ENCODE measurements around the gene MGLL. TPM values are rescaled to one million over a fixed set of nuclear protein-coding genes. Genes with fewer than 3 reads are reported as not detected.

Gene MGLL
- total and polyA plus RNA-seq, 8 donors = 8.6 to 318 (median 16.0) TPM

DNA sequence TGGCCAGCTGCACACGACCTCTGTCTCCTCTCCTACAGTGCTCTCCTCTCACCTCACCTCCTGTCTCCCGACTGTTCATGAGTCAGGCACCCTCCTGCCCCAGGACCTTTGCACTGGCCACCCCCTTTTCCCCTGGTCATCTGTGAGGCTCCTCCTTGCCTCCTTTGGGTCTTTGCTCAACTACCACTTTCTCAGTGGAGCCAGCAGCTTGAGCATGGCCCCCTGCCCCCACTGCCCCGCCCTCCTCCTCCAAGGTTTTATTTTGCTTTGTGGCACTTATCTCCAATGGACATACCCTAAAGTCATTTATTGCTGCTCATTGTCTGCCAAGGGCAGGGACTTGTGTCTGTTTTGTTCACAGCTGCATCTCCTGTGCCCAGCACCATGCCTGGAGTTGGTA lies 64.3 kb downstream of the MGLL start:
- Histone ChIP-seq H3K9me3 (no peaks in the 10 kb centered on the region), H3K4me3 (no peak overlapping the region), H3K27ac (no peak overlapping the region), H3K27me3 (no peaks in the 10 kb centered on the region), H3K4me1 (peaks cover 20 to 49% of the 10 kb centered on the region in 2 donors), H3K36me3 (peaks cover 0 to 12% of the 10 kb centered on the region in 2 donors)
- intact Hi-C loops (cut with DNase I) = no loop called here
- DNase-seq (peak in 1 of 4 donors; percentile 27), ATAC-seq (no peak)
- TF ChIP-seq, protein P1, sequence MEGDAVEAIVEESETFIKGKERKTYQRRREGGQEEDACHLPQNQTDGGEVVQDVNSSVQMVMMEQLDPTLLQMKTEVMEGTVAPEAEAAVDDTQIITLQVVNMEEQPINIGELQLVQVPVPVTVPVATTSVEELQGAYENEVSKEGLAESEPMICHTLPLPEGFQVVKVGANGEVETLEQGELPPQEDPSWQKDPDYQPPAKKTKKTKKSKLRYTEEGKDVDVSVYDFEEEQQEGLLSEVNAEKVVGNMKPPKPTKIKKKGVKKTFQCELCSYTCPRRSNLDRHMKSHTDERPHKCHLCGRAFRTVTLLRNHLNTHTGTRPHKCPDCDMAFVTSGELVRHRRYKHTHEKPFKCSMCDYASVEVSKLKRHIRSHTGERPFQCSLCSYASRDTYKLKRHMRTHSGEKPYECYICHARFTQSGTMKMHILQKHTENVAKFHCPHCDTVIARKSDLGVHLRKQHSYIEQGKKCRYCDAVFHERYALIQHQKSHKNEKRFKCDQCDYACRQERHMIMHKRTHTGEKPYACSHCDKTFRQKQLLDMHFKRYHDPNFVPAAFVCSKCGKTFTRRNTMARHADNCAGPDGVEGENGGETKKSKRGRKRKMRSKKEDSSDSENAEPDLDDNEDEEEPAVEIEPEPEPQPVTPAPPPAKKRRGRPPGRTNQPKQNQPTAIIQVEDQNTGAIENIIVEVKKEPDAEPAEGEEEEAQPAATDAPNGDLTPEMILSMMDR (IDR thresholded peaks at IDR 0.05) = no peak

DNA sequence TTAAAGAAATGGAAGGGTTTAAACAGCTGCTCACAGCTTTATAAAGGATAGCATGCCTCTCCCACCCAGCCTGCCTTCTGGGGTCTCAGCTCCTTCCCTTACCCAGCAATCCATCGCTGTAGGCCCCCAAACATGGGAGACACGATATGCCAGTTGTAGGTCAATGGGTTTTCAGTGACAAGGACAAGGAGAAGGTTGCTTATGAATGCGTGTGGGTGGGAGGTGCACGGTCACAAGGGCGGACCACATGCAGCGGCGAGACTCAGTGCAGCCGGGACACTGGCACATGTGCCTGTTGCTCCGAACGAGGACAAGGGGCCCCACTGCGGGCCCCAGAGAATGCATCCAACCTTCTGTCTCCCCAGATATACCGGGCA lies 67.0 kb downstream of the MGLL start:
- TF ChIP-seq, protein P1 (IDR thresholded peaks at IDR 0.05) = no peak
- H3K4me3 ChIP-seq = no peak overlapping the region
- ATAC-seq (no peak), DNase-seq (no peak)
- peaks cover 0 to 12% of the 10 kb centered on the region in 2 donors for H3K36me3 ChIP-seq
- peak overlapping the region in 1 of 2 donors; percentile 69 for H3K27ac ChIP-seq
- H3K27me3 ChIP-seq = no peaks in the 10 kb centered on the region
- H3K9me3 ChIP-seq = no peaks in the 10 kb centered on the region
- intact Hi-C loops (cut with DNase I) = no loop called here
- H3K4me1 ChIP-seq = peaks cover 0 to 37% of the 10 kb centered on the region in 2 donors

DNA sequence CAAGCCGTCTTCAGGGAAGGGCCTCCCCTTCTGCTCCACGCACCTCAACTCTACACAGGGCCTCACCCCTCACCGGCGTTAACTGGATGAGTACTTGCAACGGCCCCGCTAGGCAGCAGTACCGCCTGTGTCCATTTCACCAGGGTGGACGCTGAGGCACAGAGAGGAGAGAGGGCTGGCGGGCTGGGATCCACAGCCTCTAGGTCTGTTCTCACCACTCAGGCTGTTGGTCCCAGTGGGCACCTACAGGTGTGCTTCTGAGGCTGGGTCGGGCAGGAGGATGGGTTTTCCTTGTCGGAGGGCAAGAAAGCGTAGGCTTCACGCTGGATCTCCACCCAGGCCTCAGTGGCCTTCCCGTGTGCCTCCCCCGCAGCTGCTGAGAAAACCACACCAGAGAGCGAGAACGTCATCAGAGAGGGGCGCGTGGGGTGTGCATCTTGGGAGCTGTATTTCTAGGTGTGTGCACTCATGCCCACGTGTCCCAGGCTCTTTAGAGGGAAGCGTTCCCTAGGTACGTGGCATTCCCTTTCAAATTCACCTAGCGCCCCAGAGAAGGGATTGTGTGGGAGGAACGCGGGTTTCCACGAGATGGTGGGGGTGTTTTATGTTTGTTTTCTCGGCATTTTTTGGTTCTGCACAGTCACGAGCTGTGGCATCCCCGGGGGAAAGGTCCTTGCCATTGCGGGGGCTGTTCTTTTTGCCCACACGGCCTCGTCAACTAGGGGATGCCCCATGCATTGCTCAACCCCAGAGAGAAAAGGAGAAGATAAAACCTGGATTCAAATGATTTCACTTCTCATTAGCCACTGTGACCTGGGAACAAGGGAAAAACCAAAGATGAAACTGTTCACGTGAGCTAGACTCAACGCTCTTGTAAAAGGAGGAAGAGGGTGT lies 67.7 kb downstream of the MGLL start:
- Histone ChIP-seq H3K27me3 (no peaks in the 10 kb centered on the region), H3K27ac (peak overlapping the region in 1 of 2 donors; percentile 69), H3K4me3 (no peak overlapping the region), H3K36me3 (peaks cover 0 to 12% of the 10 kb centered on the region in 2 donors), H3K4me1 (peaks cover 0 to 43% of the 10 kb centered on the region in 2 donors), H3K9me3 (no peaks in the 10 kb centered on the region)
- ATAC-seq (peak; percentile 35), DNase-seq (no peak)
- TF ChIP-seq, protein P1 (IDR thresholded peaks at IDR 0.05) = no peak
- intact Hi-C loops (cut with DNase I) = no loop called here

DNA sequence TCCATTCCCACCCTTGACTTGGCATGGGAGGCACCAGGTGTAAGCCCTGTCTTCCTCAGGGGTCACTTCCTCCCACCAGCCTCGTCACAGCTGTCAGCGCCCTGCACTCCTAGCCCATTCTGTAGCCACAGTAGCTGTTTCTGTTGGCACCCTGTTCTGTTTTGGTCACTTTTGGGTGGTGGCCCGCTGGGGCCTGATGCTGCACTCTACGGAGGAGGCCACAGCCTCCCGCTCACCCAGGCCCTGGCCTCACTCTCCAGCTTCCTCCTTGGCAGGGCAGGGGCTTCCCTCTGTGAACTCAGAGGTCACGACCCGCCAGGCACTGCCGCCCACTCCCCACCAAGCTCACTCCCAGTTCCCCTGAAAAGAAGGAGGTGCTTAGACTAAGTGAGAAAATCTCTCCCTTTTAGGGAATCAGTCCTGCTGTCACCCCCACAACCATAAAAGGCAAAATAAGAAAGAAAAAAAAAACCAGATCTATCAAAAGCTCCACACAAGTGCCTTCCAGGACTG lies 68.4 kb downstream of the MGLL start:
- intact Hi-C loops (cut with DNase I) = no loop called here
- Histone ChIP-seq H3K27ac (peak overlapping the region in 1 of 2 donors; percentile 69), H3K4me1 (peaks cover 0 to 50% of the 10 kb centered on the region in 2 donors), H3K36me3 (peaks cover 0 to 12% of the 10 kb centered on the region in 2 donors), H3K4me3 (no peak overlapping the region), H3K27me3 (no peaks in the 10 kb centered on the region), H3K9me3 (no peaks in the 10 kb centered on the region)
- DNase-seq = peak in 2 of 4 donors; percentile 65 to 84
- TF ChIP-seq, protein P1 (IDR thresholded peaks at IDR 0.05) = no peak
- ATAC-seq = peak; percentile 45

DNA sequence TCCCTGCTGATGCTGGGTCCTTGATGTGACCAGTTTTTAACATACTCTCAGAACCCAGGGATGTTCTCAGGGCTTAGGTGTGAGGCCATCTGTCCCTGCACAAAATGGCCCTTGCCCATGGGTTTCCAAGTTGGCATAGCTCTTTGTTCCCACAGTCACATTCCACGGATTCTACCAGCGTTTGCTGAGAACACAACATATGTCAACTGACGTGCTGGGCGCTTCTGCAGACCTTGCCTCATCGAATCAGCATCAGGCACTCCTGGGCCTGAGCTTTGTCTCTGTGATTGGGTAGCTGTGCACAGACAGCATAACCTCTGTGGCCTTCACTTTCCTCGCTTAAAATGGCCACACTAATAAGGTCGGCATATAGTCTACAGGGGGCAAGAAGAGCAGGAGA lies 69.0 kb downstream of the MGLL start:
- no peaks in the 10 kb centered on the region for H3K9me3 ChIP-seq
- H3K4me1 ChIP-seq = peaks cover 5 to 56% of the 10 kb centered on the region in 2 donors
- H3K4me3 ChIP-seq = no peak overlapping the region
- ATAC-seq (no peak), DNase-seq (no peak)
- peaks cover 0 to 12% of the 10 kb centered on the region in 2 donors for H3K36me3 ChIP-seq
- intact Hi-C loops (cut with DNase I) = no loop called here
- TF ChIP-seq, protein P1 (IDR thresholded peaks at IDR 0.05) = no peak
- no peaks in the 10 kb centered on the region for H3K27me3 ChIP-seq
- no peak overlapping the region for H3K27ac ChIP-seq
